NCI-H1105 treated with DMSO at 0.1 percent for 48 hours (cell line): ENCODE results near the gene EXD3.
"Not testable (repeated sequence)": the region's sequence is repeated elsewhere in the genome, so short reads cannot be mapped to it uniquely, and the experiment has no call there.

Source experiments
- DNase-seq: peaks from one replicate; lab custom pipeline; 2025; lab: John Stamatoyannopoulos, UW

The EXD3 gene

GRCh38 chr9:137411260-137411644 is 11.7 kb downstream of the EXD3 start:
- DNase-seq: no peak

GRCh38 chr9:137410891-137411249 is 12.1 kb downstream of the EXD3 start:
- DNase-seq: no peak

GRCh38 chr9:137410236-137410890 is 12.6 kb downstream of the EXD3 start:
- DNase-seq: not testable (repeated sequence)

GRCh38 chr9:137409515-137409914 is 13.4 kb downstream of the EXD3 start:
- no peak for DNase-seq

DNA sequence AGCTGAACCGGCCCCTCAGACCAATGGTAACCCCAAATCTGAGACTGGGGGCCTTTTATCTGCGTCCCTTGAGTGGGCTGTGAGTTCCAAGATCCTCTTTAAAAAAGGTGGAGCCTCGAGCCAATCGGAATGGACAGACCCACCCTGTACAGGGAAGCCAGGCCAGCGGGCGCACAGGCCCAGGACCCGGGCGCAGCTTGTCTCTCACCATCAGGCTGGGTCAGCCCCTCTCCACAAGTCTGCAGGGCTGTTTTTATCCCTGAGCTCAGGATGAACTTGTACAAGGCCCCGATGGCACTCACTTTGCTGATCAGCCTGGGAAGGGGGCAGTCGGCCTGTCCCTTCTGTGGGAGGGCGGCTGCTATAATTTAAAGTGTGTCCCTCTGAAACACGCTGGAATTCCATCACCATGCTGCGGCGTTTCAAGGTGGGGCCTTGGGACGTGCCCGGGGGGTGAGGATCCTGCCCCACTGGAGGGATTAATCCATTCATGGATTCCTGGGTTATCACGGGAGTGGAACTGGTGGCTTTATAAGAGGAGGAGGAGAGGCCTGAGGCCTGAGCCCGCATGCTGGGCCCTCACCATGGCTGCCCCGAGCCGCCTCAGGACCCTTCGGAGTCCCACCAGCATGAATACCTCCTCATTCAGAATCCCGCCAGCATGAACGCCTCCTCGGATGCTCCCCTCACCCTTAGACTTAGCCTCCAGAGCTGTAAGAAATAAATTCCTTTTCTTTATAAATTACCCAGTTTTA is 14.1 kb downstream of the EXD3 start:
- DNase-seq: no peak

DNA sequence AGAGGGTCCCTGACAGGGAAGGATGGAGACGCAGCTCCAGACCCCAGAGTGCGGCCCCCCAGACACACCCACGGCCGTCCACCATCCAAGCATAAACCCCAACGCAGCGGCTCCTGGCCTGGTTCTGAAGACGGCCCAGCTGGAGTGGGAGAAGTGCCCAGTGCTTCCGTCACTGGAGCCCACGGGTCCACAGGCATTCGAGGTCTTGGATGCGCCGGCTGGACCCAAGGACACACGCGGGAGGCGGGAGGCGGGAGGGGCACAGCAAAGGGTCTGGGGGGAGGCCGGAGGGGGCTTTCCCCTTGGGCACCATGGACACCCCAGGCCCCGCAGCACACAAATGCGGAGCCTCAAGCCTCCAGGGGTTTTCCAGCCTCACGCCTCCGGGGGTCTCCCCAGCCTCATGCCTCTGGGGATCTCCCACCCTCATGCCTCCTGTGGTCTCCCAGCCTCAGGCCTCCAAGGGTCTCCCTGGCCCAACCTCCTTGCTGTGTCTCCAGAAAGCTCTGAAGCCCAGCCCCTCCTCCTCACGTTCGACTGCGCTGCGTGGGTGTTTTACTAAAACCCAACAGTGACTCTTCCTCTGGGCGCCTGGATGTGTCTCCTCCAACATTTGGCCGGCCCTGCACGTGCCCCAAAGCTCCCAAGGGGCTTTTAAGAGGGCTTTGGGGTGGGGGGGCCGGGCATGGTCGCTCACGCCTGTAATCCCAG is 15.2 kb downstream of the EXD3 start:
- no peak for DNase-seq

- DNase-seq: no peak
Observed at GRCh38 chr9:137406876-137407589, 15.9 kb downstream of the EXD3 start.

DNA sequence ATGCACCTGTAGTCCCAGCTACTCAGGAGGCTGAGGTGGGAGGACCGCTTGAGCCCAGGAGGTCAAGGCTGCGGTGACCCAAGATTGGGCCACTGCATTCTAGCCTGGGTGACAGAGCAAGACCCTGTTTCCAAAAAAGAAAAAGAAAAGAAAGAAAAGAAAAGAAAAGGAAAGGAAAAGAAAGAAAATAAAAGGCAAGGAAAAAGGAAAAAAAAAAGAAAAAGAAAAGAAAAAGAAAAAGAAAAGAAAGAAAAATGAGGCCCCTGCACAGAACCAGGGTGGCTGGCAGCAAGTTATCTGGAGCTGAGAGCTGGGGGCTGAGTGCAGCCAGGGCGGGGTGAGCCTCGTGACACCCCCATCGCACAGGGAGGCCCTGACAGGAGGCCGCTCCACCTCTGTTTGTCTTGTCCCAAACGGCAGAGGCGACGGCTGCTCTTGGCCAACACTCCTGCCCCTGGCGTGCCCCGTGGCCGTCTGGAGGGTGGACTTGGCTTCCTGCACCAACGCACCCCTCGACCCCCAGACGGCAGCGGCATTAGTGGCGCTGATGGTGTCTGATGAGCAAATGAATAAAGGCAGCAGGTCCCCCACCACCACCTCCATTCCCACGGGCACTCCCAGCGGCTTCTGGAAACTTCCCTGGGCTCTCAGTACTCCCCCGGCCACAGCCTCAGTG is 16.7 kb downstream of the EXD3 start:
- DNase-seq: no peak

DNA sequence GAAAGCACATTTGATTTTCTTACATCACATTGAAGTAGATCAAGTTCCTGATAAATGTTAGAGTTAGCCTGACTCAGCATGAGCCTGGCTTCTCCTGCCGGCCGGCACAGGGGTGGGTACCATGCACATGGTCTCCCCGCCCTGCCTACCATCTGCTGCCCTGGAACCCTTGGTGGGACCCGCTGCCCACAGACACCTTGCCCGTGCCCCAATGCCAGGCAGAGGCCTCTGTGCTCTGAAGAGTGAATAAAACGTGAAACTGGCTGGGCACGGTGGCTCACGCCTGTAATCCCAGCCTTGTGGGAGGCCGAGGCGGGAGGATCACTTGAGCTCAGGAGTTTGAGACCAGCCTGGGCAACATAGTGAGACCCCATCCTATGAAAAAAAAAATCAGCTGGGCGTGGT is 17.3 kb downstream of the EXD3 start:
- no peak for DNase-seq

DNA sequence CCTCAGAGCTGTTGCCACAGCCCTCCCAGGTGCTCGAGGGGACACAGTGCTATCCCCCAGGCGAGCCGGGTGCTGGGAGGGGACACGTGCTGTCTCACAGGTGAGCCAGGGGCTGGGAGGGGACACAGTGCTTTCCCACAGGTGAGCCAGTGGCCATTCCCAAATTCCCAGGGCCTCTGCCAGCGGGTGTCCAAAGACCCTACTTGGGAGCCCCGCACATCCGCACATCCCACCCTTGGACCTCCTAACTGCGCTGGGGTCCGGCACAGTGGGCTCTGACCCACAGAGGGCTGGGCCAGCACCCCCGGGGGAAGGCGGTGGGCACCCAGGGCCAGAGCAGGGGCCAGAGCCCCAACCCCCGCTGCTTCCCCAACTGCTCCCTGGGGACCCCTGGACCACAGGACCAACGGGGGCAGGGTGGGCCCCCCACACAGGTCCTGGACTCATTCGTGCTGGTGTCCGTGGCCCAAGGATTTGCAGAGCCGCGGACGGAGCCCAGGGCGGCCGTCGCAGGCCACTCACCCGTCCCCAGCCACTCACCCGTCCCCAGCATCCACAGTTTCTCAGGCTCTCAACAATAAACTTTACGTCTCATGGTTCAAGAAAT is 17.9 kb downstream of the EXD3 start:
- DNase-seq: no peak

DNA sequence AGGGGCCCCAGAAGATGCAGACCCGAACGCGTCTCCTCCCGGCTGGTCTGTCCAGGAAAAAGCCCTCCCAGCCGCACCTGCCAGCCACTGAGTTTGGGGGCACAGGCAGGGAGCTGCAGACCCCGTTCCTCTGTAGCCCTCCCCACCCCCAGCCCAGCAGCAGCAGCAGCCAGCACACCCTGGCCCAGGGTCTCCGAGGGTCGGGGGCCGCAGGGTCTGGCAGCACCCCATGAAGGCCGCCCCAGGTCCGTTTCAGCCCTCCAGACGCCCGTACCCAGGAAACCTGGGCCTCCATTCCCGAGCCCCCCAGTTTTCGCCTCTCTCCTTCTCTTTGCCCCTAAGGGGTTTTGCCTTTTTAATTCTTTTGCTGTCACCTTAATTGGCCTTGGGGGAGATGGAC is 19.7 kb downstream of the EXD3 start:
- DNase-seq: no peak

DNA sequence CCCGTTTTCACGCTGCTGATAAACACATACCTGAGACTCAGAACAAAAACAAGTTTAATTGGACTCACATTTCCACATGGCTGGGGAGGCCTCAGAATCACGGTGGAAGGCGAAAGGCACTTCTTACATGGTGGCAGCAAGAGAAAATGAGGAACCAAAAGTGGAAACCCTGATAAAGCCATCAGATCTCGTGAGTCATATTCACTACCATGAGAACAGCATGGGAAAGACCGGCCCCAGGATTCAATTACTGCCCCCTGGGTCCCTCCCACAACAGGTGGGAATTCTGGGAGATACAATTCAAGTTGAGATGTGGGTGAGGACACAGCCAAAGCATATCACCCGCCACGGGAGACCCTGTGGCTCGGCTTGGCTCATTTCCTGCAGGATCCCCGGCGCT is 20.2 kb downstream of the EXD3 start:
- no peak for DNase-seq

DNA sequence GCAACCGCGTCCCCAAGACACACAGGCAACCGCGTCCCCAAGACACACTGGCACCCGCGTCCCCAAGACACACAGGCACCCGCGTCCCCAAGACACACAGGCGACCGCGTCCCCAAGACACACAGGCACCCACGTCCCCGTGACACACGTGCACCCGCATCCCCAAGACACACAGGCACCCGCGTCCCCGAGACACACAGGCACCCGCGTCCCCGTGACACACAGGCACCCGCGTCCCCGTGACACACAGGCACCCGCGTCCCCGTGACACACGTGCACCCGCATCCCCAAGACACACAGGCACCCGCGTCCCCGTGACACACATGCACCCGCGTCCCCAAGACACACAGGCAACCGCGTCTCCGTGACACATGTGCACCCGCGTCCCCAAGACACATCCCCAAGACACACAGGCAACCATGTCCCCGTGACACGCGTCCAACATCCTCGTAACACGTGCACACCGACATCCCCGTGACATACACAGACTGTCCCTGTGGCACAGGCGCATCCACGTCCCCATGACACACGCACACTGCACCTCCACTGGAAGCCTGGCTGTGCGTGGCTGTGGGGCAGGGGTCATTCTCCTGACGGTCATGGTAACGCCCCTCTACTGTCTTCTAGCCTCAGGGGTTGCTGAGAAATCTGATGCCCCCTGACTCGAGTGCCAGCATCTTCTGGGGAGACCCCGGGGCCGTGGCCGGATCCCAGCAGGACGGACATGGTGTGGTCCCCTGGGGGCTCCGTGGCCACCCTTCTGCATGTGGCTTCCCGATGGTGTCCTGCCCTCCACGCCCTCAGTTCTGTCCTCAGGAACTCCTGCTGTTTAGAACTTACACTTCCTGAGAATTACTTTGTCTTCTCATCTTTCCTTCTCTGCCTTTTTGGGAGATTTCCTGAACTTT is 24.1 kb downstream of the EXD3 start:
- no peak for DNase-seq

DNA sequence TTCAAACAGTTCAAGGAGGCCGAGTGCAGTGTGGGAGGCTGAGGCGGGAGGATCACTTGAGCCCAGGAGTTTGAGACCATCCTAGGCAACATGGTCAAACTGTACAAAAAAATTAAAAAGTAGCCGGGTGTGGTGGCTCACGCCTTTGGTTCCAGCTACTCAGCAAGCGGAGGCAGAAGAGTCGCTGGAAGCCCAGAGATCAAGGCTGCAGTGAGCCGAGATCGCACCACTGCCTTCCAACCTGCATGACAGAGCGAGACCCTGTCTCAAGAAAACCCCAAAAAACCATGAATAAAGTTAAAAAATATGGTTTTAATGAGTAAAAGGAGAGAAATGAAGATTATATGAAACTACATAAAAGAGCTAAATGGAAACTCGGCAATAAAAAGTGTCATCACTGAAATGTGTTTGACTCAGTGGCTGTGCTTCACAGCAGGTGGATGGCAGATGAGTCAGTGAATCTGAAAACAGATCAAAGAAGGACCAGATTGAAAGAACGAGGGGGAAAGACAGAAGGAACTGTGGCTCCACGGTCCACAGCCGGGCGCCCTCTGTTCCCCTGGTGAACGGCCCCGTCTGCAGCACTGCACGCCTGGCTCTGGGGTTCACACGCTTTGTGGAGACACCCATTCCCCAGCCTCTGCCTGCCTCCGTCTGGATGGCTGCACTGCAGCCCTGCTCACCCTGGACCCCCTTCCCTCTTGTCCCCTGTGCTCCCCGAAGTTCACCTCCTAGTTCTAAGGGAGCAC is 25.1 kb downstream of the EXD3 start:
- DNase-seq: no peak

GRCh38 chr9:137396634-137397367 is 26.2 kb downstream of the EXD3 start:
- no peak for DNase-seq

DNA sequence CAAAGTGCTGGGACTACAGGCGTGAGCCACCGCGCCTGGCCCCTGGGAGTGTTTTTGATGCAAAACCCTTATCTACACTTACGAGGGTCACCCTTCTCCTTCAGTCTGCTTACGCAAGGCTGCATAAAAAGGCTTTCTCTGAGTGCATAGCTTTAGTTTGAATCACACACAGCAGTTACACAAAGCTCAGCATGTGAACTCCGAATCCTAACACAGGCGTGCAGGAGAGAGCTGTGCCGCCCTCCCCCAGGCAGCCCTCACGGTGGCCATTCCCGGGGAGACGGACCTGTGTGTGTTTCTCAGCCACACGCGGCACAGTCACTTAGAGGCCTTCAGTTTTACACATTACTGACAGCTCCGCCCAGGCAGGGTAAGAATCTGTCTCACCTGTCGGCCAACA is 26.7 kb downstream of the EXD3 start:
- DNase-seq: no peak

- no peak for DNase-seq
Observed at GRCh38 chr9:137395666-137396010, 27.3 kb downstream of the EXD3 start.

DNA sequence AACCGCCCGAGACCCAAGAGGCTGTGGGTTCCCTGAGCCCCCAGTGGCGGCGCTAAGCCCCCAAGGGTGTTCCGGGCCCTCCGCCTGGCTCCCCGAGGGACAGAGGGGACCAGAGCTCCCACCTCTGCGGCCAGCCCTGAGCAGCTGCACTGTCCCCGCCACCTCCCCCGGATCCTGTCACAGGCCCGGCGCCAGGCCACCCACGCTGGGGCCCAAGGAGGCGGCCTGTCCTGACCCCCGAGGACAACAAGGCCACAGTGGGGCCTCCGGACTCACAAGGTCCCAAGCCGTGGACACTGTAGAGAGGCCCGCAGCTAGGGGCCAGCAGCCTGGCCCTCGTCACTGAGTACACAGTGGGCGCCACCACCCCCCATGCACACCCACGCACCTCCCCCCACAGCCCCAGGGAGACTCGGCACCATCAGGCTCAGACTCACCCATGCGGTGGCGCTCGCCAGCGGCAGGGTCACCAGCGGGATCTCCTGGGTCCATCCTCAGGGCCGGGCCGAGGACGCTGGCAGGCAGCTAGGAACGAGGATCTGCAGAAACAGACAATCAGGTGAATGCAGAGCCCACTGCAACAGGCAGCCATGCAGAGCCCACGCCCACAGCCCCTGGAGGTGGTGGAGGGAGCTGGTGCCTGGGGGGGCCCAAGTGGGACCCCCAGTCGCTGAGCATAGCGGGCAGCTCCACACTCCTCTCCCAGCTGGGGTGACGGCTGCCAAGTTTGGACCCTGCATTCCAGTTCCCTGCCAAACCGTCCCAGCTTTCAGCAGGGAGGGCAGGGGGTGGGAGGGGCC is 27.9 kb downstream of the EXD3 start:
- no peak for DNase-seq
